GM12878 (cell line): ENCODE results near the gene RFT1. TPM values are rescaled to one million over a fixed set of nuclear protein-coding genes. Genes with fewer than 3 reads are reported as not detected.

Source experiments
- ATAC-seq: fragments of 200-7000 bp; cut with Tn5 transposase; 3 replicates; pipeline ENCODE4 v1.9.1; 2020; ENCODE audit warnings: mild to moderate bottlenecking, moderate library complexity
- BruUV-seq: library from RNA; stranded (reverse); fragments of 400-500 nt; replicated peaks from 2 replicates; lab custom pipeline; 2021; lab: Mats Ljungman, UMichigan
- CTCF ChIA-PET: fragments of 300-600 bp; sonication (Branson Sonifier 250); formaldehyde crosslinking; extraction: SDS; loops from one replicate; lab custom pipeline; 2021; ENCODE audit warnings: inconsistent platforms; lab: Yijun Ruan, JAX
- POLR2A ChIA-PET: fragments of 350-600 bp; formaldehyde crosslinking; extraction: SDS; loops from one replicate; lab custom pipeline; 2021; ENCODE audit warnings: inconsistent platforms; lab: Charles Lee
- RAD21 ChIA-PET: fragments of 300-600 bp; sonication (Branson Sonifier 250); formaldehyde crosslinking; loops from one replicate; lab custom pipeline; 2023; ENCODE audit warnings: antibody characterized with exemption; ENCODE audit not compliant: unreplicated experiment; lab: Charles Lee
- SMC1A ChIA-PET: fragments of 300-600 bp; sonication (Branson Sonifier 250); formaldehyde crosslinking; loops from one replicate; lab custom pipeline; 2023; ENCODE audit not compliant: unreplicated experiment, uncharacterized antibody; lab: Charles Lee
- DNase-seq: peaks from one replicate; pipeline ENCODE4 v3.0.0-alpha.2; 2011; ENCODE audit warnings: low read depth, low spot score
- FAIRE-seq: peaks from 3 replicates; lab custom pipeline; 2011; peaks lifted over from hg19 to GRCh38; lab: Jason Lieb, UNC
- H2AFZ ChIP-seq: 2 replicates; pipeline ENCODE4 v1.6.0; 2011; ENCODE audit warnings: low read depth, low read length, control low read depth; ENCODE audit not compliant: control insufficient read depth
- H3K27ac ChIP-seq: 2 replicates; pipeline ENCODE4 v1.5.1; 2011; ENCODE audit warnings: control low read depth; ENCODE audit not compliant: control insufficient read depth, insufficient read depth
- H3K27me3 ChIP-seq, 2 experiments: replicated peaks in 1 of 2; 2 replicates each; pipeline versions ENCODE4 v1.6.0 to v1.6.1; 2011; ENCODE audit warnings: low read length in 1 of 2; ENCODE audit not compliant: control insufficient read depth in 2 of 2, insufficient read depth in 2 of 2
- H3K36me3 ChIP-seq, 2 experiments: 2 replicates each; pipeline ENCODE4 v1.5.1; 2011; ENCODE audit warnings: low read length in 1 of 2; ENCODE audit not compliant: control insufficient read depth in 2 of 2, insufficient read depth in 2 of 2
- H3K4me1 ChIP-seq: 2 replicates; pipeline ENCODE4 v1.6.1; 2011; ENCODE audit warnings: mild to moderate bottlenecking, low read length, moderate library complexity, mixed read lengths; ENCODE audit not compliant: control insufficient read depth, insufficient read depth
- H3K4me2 ChIP-seq: 2 replicates; pipeline ENCODE4 v1.6.0; 2011; ENCODE audit warnings: control low read depth; ENCODE audit not compliant: control insufficient read depth, insufficient read depth
- H3K4me3 ChIP-seq: fragments of 200-600 bp; sonication (generic); 2 replicates; pipeline ENCODE4 v1.5.1; 2016
- H3K79me2 ChIP-seq: 2 replicates; pipeline ENCODE4 v1.6.0; 2011; ENCODE audit warnings: low read length; ENCODE audit not compliant: control insufficient read depth, insufficient read depth
- H3K9ac ChIP-seq: 2 replicates; pipeline ENCODE4 v1.8.0; 2011; ENCODE audit warnings: low read length, control low read depth, mixed read lengths; ENCODE audit not compliant: control insufficient read depth, insufficient read depth
- H3K9me3 ChIP-seq: replicated peaks from 3 replicates; pipeline ENCODE4 v1.5.1; 2011; ENCODE audit warnings: mild to moderate bottlenecking, low read length; ENCODE audit not compliant: control insufficient read depth, insufficient read depth
- H4K20me1 ChIP-seq: 2 replicates; pipeline ENCODE4 v1.6.0; 2011; ENCODE audit not compliant: control insufficient read depth, insufficient read depth
- ATF7 ChIP-seq: fragments of 450-650 bp; IDR thresholded peaks from 2 replicates; pipeline ENCODE4 v1.6.1; 2016; ENCODE audit warnings: low read depth, mild to moderate bottlenecking
- CREB1 ChIP-seq: IDR thresholded peaks from 2 replicates; pipeline ENCODE4 v1.6.1; 2012; ENCODE audit warnings: low read depth, mild to moderate bottlenecking, inconsistent platforms
- HDAC2 ChIP-seq: fragments of 200-600 bp; sonication (generic); IDR thresholded peaks from 2 replicates; pipeline ENCODE4 v1.6.1; 2017
- MXI1 ChIP-seq: fragments of 150-350 bp; IDR thresholded peaks from 2 replicates; pipeline ENCODE4 v1.6.1; 2011; ENCODE audit warnings: low read depth, mild to moderate bottlenecking, inconsistent platforms, low read length, improper control_type of control experiment
- SMAD1 ChIP-seq: fragments of 450-650 bp; IDR thresholded peaks from 2 replicates; pipeline ENCODE4 v1.6.1; 2018; ENCODE audit warnings: mild to moderate bottlenecking, low read depth; ENCODE audit not compliant: partially characterized antibody
- SPI1 ChIP-seq: IDR thresholded peaks from 2 replicates; pipeline ENCODE4 v1.6.1; 2011; ENCODE audit warnings: low read depth, mild to moderate bottlenecking, low read length, moderate library complexity, borderline replicate concordance; ENCODE audit not compliant: insufficient read depth
- ZNF24 ChIP-seq: fragments of 450-650 bp; IDR thresholded peaks from 2 replicates; pipeline ENCODE4 v1.6.1; 2017; ENCODE audit warnings: antibody characterized with exemption, mild to moderate bottlenecking
- ZNF274 ChIP-seq: IDR thresholded peaks from one replicate; pipeline ENCODE4 v1.8.0; 2011; ENCODE audit not compliant: insufficient read length, insufficient read depth
- WGBS: methylation state at CpG from one replicate; pipeline ENCODE4 v1.1.6; 2016; ENCODE audit warnings: low lambda C conversion rate; ENCODE audit not compliant: insufficient replicate concordance, insufficient coverage; ENCODE audit errors: missing lambda C conversion rate; 5-methylcytosine and 5-hydroxymethylcytosine counted together
- in situ Hi-C: fragments of 300-500 bp; cut with MboI; formaldehyde crosslinking; loops from 9 replicates; pipeline ENCODE4 v1.14.3; 2018; ENCODE audit warnings: mixed read lengths
- intact Hi-C: fragments of 100-400 bp; cut with micrococcal nuclease; formaldehyde crosslinking; loops from one replicate; pipeline ENCODE4 v1.14.2; 2022; ENCODE audit not compliant: unreplicated experiment
- polyA plus RNA-seq, 11 experiments: library from polyadenylated mRNA; depleted of rRNA in 4 of 11; unstranded in 6 of 11; stranded (reverse) in 5 of 11; fragments of >200 nt; fragmentation: Nextera tagmentation in 4 of 11; fragmentation: Illumina TruSeq in 1 of 11; extraction: Ambion mirVana in 4 of 11; extraction: Trizol in 1 of 11; gene quantifications; 1 replicate in 1 of 11; 2 replicates in 10 of 11; pipeline versions ENCODE4 v1.2.1 to v1.2.3, GENCODE V29; 2011 to 2016; ENCODE audit warnings: inconsistent platforms in 2 of 11, missing spikeins in 2 of 11, low read depth in 1 of 11
- total RNA-seq, 4 experiments: library from RNA; depleted of rRNA in 3 of 4; stranded (reverse); fragments of >200 nt in 3 of 4; fragmentation: Illumina TruSeq in 1 of 4; extraction: Trizol in 1 of 4; gene quantifications; 2 replicates each; pipeline versions ENCODE4 v1.2.1 to v1.2.3, GENCODE V29; 2013 to 2021
- TF ChIP-seq, protein P1 (sequence below): fragments of 450-650 bp; IDR thresholded peaks from 2 replicates; pipeline ENCODE4 v1.6.1; 2016; ENCODE audit warnings: mild to moderate bottlenecking

The RFT1 gene
- total and polyA plus RNA-seq, 10 of the 15 experiments (the other 5 are each of a cell fraction or from before 2014, with no cell fraction given): 16.6 to 75.1 (median 34.5) TPM

GRCh38 chr3:53160061-53160659 lies 29.9 kb upstream of the RFT1 start:
- Histone ChIP-seq H3K27me3 (no peaks in the 10 kb centered on the region; a peak in 1 of 4 replicates), H3K36me3 (peaks cover 0 to 2% of the 10 kb centered on the region in 2 experiments; a peak in 3 of 4 replicates), H3K79me2 (peaks cover 52% of the 10 kb centered on the region), H3K4me3 (peak overlapping the region; percentile 74), H2AFZ (peak overlapping the region; percentile 90; the same call in 1 of the 2 replicates), H3K4me2 (peak overlapping the region; percentile 95), H4K20me1 (peaks cover 17% of the 10 kb centered on the region), H3K4me1 (peaks cover 39% of the 10 kb centered on the region), H3K27ac (peak overlapping the region; percentile 92), H3K9ac (peak overlapping the region; percentile 78; the same call in 1 of the 2 replicates), H3K9me3 (no peaks in the 10 kb centered on the region)
- FAIRE-seq: no peak
- ChIA-PET RAD21 (interaction anchor here (0.6 to 2.1 kb wide), 13 partner anchors 9 to 50 kb away, joined by 3 to 14 read pairs (median 4); no protein-coding TSS in a partner anchor), SMC1A (interaction anchor here (0.7 to 2.2 kb wide), 14 partner anchors 10 to 38 kb away, joined by 3 to 13 read pairs (median 4); no protein-coding TSS in a partner anchor), CTCF (interaction anchor here (0.8 to 4.2 kb wide), 11 partner anchors 10 to 50 kb away, joined by 3 to 45 read pairs (median 4); no protein-coding TSS in a partner anchor), POLR2A (interaction anchor here (0.8 to 3.6 kb wide), 12 partner anchors 11 to 37 kb away, joined by 3 to 32 read pairs (median 6); no protein-coding TSS in a partner anchor)
- ATAC-seq: no peak
- no TSS peak for BruUV-seq
- no peak for DNase-seq
- intact Hi-C loops: loop anchor here (2.0 to 5.0 kb wide), 2 partner anchors 29 to 623 kb away; partner anchors contain the start of genes RFT1 and UQCC5
- in situ Hi-C loops: no loop called here
- 37% methylated on average over 4 of the region's 4 CpGs for WGBS
- TF ChIP-seq ATF7: no peak
- no peak for TF ChIP-seq HDAC2
- TF ChIP-seq ZNF24: peak; percentile 96
- 0 out of 2 replicates have a peak, but pooled peaks have one; percentile 26 for TF ChIP-seq MXI1
- TF ChIP-seq CREB1: 0 out of 2 replicates have a peak, but pooled peaks have one; percentile 3
- no peak for TF ChIP-seq SMAD1
- TF ChIP-seq SPI1: no peak
- TF ChIP-seq, protein P1, sequence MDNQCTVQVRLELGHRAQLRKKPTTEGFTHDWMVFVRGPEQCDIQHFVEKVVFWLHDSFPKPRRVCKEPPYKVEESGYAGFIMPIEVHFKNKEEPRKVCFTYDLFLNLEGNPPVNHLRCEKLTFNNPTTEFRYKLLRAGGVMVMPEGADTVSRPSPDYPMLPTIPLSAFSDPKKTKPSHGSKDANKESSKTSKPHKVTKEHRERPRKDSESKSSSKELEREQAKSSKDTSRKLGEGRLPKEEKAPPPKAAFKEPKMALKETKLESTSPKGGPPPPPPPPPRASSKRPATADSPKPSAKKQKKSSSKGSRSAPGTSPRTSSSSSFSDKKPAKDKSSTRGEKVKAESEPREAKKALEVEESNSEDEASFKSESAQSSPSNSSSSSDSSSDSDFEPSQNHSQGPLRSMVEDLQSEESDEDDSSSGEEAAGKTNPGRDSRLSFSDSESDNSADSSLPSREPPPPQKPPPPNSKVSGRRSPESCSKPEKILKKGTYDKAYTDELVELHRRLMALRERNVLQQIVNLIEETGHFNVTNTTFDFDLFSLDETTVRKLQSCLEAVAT: 0 out of 2 replicates have a peak, but pooled peaks have one; percentile 33
- no peak for TF ChIP-seq ZNF274
